HepG2 (cell line): ENCODE data around the gene RTBDN. TPM values are rescaled to one million over a fixed set of nuclear protein-coding genes. Genes with fewer than 3 reads are reported as not detected.

Experiments used
- DR1 ChIP-seq: sonication (generic); formaldehyde crosslinking; IDR thresholded peaks from 2 replicates; pipeline ENCODE4 v1.8.0; 2021; ENCODE audit warnings: mild to moderate bottlenecking, missing genetic modification reagents, inconsistent platforms
- ESRRA ChIP-seq: sonication (generic); formaldehyde crosslinking; IDR thresholded peaks from 2 replicates; pipeline ENCODE4 v1.5.1; 2020; ENCODE audit warnings: mild to moderate bottlenecking, low read depth, missing genetic modification reagents
- HOXA7 ChIP-seq: sonication (generic); formaldehyde crosslinking; IDR thresholded peaks from 2 replicates; pipeline ENCODE4 v1.8.1; 2022; ENCODE audit warnings: mild to moderate bottlenecking, missing genetic modification reagents, moderate library complexity
- NRL ChIP-seq: sonication (generic); formaldehyde crosslinking; IDR thresholded peaks from 2 replicates; pipeline ENCODE4 v1.5.0; 2020; ENCODE audit warnings: missing genetic modification reagents, mild to moderate bottlenecking, moderate library complexity, borderline replicate concordance
- SALL2 ChIP-seq: sonication (generic); formaldehyde crosslinking; IDR thresholded peaks from 2 replicates; pipeline ENCODE4 v1.8.1; 2023; ENCODE audit warnings: mild to moderate bottlenecking, missing genetic modification reagents, inconsistent platforms
- TRIM24 ChIP-seq: sonication (generic); formaldehyde crosslinking; IDR thresholded peaks from 2 replicates; pipeline ENCODE4 v1.8.0; 2022; ENCODE audit warnings: mild to moderate bottlenecking, missing genetic modification reagents
- TSC22D2 ChIP-seq: sonication (generic); formaldehyde crosslinking; IDR thresholded peaks from 2 replicates; pipeline ENCODE4 v1.5.1; 2020; ENCODE audit warnings: missing genetic modification reagents, mild to moderate bottlenecking, borderline replicate concordance
- YEATS2 ChIP-seq: sonication (generic); formaldehyde crosslinking; IDR thresholded peaks from 2 replicates; pipeline ENCODE4 v1.4.0; 2020; ENCODE audit warnings: missing genetic modification reagents, borderline replicate concordance
- ZBTB40 ChIP-seq, 2 experiments: fragments of 450-650 bp in 1 of 2; sonication (generic) in 1 of 2; formaldehyde crosslinking in 1 of 2; IDR thresholded peaks; 2 replicates each; pipeline versions ENCODE4 v1.6.1 to v1.8.0; 2016 to 2022; ENCODE audit warnings: antibody characterized with exemption in 1 of 2, mild to moderate bottlenecking in 1 of 2, missing genetic modification reagents in 1 of 2
- ZC3H13 ChIP-seq: sonication (generic); formaldehyde crosslinking; IDR thresholded peaks from 2 replicates; pipeline ENCODE4 v1.8.1; 2023; ENCODE audit warnings: mild to moderate bottlenecking, missing genetic modification reagents, moderate library complexity
- ZNF768 ChIP-seq: sonication (generic); formaldehyde crosslinking; IDR thresholded peaks from 2 replicates; pipeline ENCODE4 v1.4.0; 2020; ENCODE audit warnings: missing genetic modification reagents
- polyA plus RNA-seq, 8 experiments: library from polyadenylated mRNA; depleted of rRNA in 3 of 8; stranded (reverse) in 7 of 8; unstranded in 1 of 8; fragments of >200 nt; fragmentation: Illumina TruSeq in 4 of 8; extraction: Trizol in 4 of 8; gene quantifications; 2 replicates each; pipeline versions ENCODE4 v1.2.1 to v1.2.3, GENCODE V29; 2011 to 2016; ENCODE audit warnings: low read depth in 4 of 8, missing spikeins in 1 of 8, mixed read lengths in 1 of 8; ENCODE audit not compliant: insufficient read depth in 1 of 8
- total RNA-seq, 5 experiments: library from RNA; depleted of rRNA; stranded (reverse); fragments of >200 nt; fragmentation: Illumina TruSeq; extraction: Trizol; gene quantifications; 2 replicates each; pipeline ENCODE4 v1.2.3, GENCODE V29; 2016; ENCODE audit warnings: low read depth in 1 of 5
- TF ChIP-seq, protein P1 (sequence below): sonication (generic); formaldehyde crosslinking; IDR thresholded peaks from 2 replicates; pipeline ENCODE4 v1.4.0; 2020; ENCODE audit warnings: missing genetic modification reagents
- TF ChIP-seq, protein P2 (sequence below): fragments of 450-650 bp; IDR thresholded peaks from 2 replicates; pipeline ENCODE4 v1.6.1; 2017

Gene RTBDN
- total and polyA plus RNA-seq, 2 of the 13 experiments (the other 11 are each of a cell fraction or from before 2014, with no cell fraction given): 0.27 to 0.48 TPM

DNA sequence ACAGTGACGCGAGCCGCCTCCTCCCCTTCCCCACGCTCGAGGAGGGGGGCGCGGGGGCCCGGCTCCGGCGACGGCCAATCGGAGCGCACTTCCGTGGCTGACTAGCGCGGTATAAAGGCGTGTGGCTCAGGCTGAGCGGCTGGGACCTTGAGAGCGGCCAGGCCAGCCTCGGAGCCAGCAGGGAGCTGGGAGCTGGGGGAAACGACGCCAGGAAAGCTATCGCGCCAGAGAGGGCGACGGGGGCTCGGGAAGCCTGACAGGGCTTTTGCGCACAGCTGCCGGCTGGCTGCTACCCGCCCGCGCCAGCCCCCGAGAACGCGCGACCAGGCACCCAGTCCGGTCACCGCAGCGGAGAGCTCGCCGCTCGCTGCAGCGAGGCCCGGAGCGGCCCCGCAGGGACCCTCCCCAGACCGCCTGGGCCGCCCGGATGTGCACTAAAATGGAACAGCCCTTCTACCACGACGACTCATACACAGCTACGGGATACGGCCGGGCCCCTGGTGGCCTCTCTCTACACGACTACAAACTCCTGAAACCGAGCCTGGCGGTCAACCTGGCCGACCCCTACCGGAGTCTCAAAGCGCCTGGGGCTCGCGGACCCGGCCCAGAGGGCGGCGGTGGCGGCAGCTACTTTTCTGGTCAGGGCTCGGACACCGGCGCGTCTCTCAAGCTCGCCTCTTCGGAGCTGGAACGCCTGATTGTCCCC is 42.9 kb downstream of the RTBDN start, which contains the start of gene JUNB (continued):
- no peak for TF ChIP-seq NRL (CRISPR knock-in tag)
- TF ChIP-seq YEATS2: peak; percentile 77; the same call in 1 of the 2 replicates
- TF ChIP-seq, protein P1, sequence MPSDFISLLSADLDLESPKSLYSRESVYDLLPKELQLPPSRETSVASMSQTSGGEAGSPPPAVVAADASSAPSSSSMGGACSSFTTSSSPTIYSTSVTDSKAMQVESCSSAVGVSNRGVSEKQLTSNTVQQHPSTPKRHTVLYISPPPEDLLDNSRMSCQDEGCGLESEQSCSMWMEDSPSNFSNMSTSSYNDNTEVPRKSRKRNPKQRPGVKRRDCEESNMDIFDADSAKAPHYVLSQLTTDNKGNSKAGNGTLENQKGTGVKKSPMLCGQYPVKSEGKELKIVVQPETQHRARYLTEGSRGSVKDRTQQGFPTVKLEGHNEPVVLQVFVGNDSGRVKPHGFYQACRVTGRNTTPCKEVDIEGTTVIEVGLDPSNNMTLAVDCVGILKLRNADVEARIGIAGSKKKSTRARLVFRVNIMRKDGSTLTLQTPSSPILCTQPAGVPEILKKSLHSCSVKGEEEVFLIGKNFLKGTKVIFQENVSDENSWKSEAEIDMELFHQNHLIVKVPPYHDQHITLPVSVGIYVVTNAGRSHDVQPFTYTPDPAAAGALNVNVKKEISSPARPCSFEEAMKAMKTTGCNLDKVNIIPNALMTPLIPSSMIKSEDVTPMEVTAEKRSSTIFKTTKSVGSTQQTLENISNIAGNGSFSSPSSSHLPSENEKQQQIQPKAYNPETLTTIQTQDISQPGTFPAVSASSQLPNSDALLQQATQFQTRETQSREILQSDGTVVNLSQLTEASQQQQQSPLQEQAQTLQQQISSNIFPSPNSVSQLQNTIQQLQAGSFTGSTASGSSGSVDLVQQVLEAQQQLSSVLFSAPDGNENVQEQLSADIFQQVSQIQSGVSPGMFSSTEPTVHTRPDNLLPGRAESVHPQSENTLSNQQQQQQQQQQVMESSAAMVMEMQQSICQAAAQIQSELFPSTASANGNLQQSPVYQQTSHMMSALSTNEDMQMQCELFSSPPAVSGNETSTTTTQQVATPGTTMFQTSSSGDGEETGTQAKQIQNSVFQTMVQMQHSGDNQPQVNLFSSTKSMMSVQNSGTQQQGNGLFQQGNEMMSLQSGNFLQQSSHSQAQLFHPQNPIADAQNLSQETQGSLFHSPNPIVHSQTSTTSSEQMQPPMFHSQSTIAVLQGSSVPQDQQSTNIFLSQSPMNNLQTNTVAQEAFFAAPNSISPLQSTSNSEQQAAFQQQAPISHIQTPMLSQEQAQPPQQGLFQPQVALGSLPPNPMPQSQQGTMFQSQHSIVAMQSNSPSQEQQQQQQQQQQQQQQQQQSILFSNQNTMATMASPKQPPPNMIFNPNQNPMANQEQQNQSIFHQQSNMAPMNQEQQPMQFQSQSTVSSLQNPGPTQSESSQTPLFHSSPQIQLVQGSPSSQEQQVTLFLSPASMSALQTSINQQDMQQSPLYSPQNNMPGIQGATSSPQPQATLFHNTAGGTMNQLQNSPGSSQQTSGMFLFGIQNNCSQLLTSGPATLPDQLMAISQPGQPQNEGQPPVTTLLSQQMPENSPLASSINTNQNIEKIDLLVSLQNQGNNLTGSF: no peak
- TF ChIP-seq, protein P2, sequence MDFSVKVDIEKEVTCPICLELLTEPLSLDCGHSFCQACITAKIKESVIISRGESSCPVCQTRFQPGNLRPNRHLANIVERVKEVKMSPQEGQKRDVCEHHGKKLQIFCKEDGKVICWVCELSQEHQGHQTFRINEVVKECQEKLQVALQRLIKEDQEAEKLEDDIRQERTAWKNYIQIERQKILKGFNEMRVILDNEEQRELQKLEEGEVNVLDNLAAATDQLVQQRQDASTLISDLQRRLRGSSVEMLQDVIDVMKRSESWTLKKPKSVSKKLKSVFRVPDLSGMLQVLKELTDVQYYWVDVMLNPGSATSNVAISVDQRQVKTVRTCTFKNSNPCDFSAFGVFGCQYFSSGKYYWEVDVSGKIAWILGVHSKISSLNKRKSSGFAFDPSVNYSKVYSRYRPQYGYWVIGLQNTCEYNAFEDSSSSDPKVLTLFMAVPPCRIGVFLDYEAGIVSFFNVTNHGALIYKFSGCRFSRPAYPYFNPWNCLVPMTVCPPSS: no peak
- no peak for TF ChIP-seq TRIM24 (CRISPR knock-in tag)
- TF ChIP-seq HOXA7 (CRISPR knock-in tag): no peak
- TF ChIP-seq ZBTB40 (IDR thresholded peaks at IDR 0.05): no peak
- peak; percentile 59 for TF ChIP-seq ZBTB40 (CRISPR knock-in tag; IDR thresholded peaks at IDR 0.05)
- TF ChIP-seq SALL2 (CRISPR knock-in tag): peak; percentile 48; the same call in 1 of the 2 replicates
- TF ChIP-seq DR1 (CRISPR knock-in tag): peak; percentile 99
- TF ChIP-seq TSC22D2 (CRISPR knock-in tag): peak; percentile 95
- TF ChIP-seq ZNF768 (CRISPR knock-in tag): peak; percentile 76; the same call in 1 of the 2 replicates
- no peak for TF ChIP-seq ZC3H13 (CRISPR knock-in tag)
- TF ChIP-seq ESRRA: no peak; the same call in 1 of the 2 replicates
